LoVo (cell line): ENCODE measurements around the gene YIPF4.
"Not testable (repeated sequence)": the region's sequence is repeated elsewhere in the genome, so short reads cannot be mapped to it uniquely, and the experiment has no call there.

Experiments
- DNase-seq: peaks from one replicate; pipeline ENCODE4 v3.0.0-alpha.2; 2016; ENCODE audit warnings: low spot score

YIPF4 gene

DNA sequence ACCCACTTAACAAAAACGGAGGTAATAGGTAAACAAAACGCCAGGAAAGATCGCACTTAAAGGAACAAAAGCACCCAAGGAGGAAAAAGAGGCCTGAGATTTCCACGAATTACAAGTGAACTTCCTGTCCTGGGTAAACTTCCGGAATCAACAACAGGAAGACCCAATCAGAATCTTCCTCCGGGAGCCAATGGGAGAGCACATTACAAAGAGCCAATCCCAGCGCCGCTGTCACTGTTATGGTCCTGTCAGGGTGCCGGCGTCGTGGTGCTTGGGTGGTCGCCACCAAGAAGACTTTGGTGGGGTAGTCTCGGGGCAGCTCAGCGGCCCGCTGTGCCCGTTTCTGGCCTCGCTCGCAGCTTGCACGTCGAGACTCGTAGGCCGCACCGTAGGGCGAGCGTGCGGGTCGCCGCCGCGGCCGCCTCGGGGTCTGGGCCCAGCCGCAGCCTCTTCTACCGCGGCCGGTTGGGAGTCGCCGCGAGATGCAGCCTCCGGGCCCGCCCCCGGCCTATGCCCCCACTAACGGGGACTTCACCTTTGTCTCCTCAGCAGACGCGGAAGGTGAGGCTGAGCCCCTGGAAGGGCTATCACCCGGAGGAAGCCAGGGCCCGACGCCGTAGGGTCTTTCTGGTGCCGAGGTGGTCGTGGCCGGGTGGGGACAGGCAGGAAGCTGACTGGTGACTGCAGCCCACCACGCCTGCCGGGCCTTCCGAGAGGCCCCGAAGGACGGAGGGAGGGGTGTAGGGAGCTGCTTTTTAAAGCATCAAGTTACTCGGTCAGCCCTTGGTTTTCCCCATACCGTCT is at the start of gene YIPF4:
TSS of gene YIPF4 (plus strand) at position 231 of the 804 bp plus-strand sequence. CDS start at position 483, 252 bp downstream.
- peak; percentile 93 for DNase-seq

DNA sequence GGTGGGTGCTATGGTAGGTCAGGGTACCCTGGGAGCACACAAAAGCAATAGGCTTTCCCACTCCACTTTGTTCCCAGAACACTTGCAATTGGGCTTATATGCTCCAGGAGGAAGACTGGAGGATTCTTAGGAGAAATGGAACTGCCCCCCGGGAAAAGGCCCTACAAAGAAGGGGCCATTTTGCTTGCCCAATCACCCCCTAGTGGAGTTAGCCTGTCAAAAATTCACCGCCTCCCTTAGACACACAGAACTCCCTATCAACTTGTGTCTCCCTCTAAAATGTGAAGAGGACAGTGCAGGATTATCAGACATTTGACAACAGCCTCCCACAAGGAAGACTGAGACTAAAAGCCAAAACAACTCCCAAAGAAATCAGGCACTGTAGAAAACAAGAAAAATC is 49.5 kb upstream of the YIPF4 start:
- no peak for DNase-seq

DNA sequence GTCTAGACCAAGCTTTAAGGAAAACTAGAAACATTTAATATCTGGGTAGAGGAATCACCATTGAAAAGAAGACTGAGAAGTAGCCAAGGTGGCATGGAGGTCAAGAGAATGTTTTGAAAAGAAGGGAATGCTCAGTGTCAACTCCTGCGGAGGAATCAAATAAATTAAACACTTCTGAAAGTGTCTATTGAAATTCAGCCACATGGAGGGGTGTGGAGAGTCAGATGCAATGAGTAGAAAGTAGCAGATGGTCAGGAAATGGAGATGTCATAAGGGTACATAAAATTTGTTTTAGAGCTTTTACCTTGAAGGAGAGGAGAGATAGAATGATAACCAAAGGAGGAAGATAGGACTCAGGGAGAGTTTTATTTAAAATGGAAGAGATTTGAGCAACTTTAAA is 48.1 kb upstream of the YIPF4 start:
- no peak for DNase-seq

DNA sequence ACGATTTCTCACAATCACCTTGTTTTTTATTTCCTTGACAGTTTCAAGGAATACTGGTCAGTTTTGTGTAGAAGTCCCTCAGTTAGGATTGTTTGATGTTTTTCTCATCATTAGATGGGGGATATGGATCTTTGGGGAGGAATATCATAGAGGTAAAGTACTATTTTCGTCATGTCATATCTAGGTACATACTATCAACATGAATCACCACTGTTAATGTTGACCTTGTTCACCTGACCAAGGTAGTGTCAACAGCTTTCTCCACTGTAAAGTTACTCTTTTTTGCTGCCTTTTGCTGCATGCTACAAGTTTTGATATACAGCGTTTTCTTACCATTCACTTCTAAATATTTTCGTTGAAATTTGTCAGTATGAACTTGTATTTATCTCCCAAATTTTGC is 45.7 kb upstream of the YIPF4 start:
- DNase-seq, result no peak

DNA sequence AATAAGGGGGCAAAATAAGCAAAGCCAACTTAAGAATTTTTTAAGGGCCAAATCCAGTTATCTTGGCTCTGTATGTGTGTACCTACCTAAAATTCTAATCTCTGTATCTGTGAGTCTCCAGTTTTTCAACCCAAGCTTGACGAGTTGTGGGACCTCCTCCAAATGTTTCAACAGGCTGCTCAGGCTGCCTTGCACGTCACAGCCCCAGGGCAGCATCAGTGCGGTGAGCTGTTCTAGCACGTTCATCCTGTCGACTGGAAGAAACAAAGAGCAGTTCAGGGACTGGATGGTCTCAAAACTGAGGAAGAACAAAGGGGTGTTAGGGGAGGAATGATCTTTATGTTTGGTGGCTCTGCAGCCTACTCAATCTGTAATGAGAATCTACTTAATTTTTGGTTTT is 42.4 kb upstream of the YIPF4 start:
- DNase-seq, result no peak

DNA sequence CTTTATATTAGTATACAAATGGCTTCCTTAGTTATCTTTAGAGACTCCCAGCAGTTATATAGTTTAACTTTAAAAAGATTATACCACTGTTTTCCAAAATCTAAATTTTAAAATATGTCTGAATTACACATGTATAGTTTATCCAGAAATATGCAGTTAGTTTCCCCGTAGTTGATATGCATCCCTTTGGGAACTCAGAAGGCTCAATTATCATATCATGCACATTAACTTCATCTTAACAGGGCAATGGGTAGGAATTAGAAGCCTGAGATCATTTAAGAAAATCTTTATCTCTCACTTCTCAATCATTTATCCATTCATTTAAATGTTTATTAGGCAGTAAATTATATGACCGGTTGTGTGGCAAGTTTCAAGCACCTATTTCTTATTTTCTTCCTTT is 40.2 kb upstream of the YIPF4 start:
- no peak for DNase-seq

DNA sequence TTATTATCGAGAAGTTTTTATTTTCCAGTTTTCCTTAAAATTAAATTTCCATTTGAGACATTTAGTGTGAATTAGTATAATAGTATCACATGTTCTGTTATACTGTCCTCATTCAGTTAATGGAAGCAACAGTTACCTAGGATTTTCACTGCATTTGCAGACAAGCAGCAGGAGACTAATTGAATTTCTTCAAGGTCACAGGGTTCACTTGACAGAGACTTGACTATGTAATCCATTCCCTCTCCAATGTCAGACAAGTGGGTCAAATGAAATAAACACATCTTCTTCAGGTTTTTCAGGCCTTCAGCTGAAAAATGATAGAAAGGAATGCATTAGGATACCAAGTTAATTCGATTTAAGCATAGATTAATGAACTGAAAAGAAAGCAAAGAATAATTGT is 39.7 kb upstream of the YIPF4 start:
- no peak for DNase-seq

DNA sequence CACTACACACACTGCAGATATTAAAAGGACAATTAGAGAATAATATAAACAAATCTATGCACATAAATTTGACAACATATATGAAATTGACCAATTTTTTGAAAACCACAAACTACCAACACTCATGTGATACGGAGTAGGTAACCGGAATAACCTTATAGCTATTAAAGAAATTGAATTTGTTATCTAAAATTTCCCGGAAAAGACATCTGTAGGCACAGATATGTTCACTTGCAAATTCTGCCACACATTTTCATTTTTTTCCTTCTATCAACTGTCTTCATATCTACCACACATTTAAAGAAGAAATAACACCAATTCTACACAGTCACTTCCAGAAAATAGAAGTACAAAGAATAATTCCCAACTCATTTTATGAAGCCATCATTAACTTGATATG is 35.4 kb upstream of the YIPF4 start:
- no peak for DNase-seq

DNA sequence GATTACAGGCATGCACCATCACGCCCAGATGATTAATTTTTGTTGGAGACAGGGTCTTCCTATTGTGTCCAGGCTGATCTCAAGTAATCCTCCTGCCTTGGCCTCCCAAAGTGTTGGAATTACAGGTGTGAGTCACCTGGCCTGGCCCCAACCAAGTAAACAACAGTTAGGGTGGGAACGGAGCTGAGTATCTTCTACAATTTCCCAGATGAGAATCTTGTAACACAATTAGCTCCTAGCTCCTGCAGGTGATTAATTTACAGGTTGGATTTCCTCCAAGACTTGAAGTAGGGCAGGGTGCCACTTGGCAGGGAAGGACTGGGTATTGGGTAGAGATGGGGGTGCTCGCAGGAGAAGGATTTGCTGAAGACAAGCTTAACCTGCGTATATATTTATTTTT is 30.8 kb upstream of the YIPF4 start:
- DNase-seq, result no peak

DNA sequence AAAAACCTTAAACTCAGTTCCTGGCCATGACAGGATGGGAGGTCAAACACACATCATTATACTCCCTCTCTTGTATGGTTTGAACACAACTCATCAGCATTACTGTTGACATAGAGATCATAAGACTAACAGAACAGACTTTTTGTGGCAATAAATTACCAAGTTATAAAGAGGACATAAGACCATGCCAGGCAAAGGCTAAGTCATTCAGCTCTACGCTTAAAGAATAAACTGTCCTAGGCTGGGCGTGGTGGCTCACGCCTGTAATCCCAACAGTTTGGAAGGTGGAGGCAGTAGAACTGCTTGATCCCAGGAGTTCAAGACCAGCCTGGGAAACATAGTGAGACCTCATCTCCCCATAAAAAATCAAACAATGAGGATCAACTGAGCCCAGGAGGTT is 29.4 kb upstream of the YIPF4 start:
- DNase-seq, result no peak

DNA sequence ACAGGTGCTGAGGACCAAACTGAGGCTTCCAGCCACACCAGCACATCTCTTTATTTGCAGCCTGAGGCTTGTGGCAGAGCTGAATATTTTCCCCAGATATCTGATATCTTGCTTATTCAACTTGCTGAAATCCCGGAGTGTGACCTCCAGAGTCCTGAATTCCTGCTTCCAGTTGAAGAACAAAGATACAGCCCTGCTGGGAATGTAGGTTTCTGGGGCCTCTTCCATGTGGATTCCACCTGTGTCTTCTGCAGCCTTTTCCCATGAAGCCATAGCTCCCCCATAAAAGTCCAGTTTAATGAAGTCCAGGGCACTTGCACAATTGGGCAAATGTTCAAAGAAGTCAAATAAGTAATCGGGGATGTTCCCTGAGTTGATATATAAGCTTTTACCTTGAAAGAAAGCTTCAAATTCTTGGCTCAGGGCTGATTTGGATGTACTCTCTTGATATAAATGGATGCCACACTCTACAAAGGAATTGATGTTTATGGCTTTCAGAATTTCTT is 27.9 kb upstream of the YIPF4 start:
- DNase-seq, result no peak

DNA sequence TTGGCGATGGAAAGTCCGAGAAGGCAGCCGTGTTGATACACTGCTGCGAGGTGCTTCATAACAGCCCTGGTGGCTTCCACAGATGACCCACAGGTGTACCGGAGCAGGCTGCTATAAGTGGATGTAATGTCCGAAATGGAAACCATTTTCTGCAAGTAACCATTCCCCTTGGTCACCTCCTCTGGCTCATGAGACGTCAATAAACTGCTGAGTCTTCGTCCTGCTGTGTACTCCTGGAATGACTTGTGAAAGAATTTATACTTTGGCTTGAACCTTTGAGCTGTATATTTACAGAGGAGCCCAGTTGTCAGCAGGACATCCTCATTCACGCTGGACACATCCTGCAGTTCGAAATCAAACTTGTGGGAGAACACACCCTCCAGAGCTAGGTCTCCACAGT is 27.4 kb upstream of the YIPF4 start:
- no peak for DNase-seq

DNA sequence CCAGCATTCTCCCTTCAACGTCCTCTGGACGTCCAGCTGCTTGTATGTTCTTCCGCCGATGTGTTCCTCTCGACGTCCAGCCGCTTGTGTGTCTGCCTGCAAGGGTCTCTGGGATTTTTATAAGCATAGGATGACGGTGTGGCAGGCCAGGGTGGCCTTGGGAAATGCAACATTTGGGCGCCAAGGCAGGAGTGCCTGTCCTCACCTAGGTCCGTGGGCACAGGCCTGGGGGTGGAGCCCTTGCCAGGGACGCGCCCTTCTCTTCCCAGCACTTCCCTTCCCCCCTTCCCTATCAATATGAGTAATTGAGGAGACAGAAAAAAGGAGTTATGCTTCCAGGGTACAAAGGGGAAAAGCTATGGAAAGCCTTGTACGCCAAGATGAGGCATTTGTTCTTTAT is 19.5 kb upstream of the YIPF4 start:
- no peak for DNase-seq

DNA sequence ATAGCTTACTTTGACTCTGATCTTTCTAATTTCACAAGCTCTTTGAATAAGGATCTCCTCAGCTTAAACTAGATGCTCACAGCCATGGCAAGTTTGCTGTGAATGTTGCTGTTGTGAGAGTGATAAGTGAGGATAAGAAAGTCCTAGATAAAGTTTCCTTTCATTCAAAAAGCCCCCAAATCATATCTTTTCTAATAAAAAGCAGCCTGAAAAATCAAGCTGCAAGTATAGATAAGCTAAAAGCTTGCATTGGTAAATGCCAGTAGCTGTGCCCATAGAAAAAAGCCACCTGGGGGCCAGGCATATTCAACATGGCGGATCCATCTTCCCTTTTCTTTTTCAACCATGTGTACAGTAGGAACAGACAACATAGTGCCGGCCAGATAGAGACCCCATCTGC is 17.3 kb upstream of the YIPF4 start:
- no peak for DNase-seq

DNA sequence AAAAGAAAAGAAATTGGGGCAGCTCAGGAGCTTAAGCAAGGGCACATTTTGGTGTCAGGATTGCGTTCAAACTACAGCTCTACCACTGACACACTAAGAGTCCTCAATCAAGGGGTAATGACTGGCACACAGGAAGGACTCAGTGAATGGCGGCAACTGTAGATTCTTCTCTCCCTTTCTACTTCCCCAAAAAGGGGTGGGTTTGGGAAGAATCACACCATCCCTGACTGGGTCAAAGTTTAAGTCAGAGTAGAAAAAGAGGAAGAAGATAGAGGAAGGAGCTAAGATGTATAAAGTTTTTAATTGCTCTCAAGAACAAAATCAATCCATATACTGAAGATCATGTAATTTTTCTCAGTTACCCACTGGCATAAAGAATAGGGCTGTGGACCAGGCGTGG is 15.6 kb upstream of the YIPF4 start:
- no peak for DNase-seq

DNA sequence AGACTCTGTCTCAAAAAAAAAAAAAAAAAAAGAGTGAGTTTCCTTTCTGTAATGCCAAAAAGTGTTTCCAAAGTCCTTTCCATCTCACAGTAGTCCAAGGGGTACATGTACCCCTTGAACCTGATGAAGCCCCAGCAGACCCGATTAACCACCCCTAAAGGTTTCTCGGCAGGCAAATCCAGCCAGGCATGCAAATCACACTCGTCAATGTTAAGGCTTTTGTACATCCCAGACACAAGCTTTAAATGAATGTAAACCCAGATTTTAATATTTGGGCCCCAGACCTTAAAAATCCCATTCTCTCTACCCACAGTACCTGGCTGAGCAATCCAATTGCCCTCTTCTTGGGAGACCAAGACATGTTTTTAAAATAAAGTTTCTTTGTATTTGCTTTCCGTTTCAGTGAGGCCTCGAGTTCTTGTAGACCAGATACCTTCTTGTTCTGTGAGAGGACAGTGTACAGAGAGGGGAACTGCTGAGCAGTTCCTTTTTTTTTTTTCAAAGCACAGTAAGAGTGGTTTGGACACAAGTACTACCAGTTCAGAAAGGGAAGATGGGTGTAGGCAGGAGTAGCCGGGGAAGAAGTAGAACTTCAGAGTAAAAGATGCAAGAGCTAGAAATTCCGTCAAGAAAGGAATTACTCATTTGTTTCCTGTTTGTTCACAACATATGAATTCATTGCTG is 13.1 kb upstream of the YIPF4 start, which contains the start of gene NLRC4:
TSS of gene NLRC4 (minus strand) at position 465 of the 684 bp plus-strand sequence. CDS start 8,111 bp downstream, outside the sequence.
- no peak for DNase-seq

DNA sequence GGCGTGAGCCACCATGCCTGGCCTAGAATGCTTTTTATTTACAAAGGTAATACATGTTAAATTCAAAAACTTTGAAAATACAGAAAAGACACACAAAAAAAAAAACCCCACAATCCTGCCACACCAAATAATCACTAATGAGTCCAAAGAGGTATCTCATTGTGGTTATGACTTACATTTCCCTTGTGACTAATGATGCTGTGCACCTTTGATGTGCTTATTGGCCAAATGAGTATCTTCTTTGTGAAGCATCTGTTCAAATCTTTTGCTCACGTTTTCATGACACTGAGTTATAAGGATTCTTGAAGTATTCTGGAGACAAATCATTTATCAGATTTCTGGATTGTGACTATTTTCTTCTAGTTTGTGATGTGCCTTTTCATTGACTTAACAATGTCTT is 6.6 kb upstream of the YIPF4 start:
- no peak for DNase-seq

DNA sequence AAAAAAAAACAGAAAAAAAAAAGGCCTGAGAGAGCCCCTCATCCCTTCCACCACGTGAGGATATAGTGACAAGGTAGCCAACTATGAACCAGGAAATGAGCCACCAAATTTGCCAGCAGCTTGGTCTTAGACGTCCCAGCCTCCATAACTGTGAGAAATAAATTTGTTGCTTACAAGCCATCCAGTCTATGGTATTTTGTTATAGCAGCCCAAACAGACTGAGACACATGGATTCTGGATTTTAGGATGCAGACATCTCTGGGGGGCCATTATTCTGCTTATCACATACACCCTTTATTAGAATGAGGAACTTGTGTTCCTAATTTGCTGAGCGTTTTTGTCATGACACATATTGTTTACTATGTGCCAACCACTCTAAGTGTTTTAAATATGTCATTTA is 5.4 kb upstream of the YIPF4 start:
- no peak for DNase-seq

DNA sequence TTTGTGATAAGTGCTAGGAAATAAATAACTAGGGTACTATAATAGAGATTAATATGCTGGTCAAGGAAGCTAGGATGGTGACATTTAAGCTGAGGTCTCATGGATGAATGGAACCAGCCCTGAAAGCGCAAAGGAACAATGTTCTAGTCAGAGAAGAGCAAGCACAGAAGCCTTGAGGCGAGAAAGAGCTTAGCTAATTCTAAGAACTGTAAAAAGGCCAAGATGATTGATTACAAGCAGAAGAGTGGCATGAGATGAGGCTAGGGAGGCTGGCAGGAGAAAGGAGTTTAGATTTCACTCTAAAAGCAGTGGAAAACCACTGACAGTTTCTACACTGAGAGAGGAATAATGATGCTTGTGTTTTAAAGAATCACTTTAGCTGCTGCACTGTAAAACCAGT is 3.4 kb upstream of the YIPF4 start:
- no peak for DNase-seq

DNA sequence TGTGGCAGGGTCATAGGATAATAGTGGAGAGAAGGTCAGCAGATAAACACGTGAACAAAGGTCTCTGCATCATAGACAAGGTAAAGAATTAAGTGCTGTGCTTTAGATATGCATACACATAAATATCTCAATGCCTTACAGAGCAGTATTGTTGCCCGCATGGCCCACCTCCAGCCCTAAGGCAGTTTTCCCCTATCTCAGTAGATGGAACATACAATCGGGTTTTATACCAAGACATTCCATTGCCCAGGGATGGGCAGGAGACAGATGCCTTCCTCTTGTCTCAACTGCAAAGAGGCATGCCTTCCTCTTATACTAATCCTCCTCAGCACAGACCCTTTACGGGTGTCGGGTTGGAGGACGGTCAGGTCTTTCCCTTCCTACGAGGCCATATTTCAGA is 1.9 kb upstream of the YIPF4 start:
- not testable (repeated sequence) for DNase-seq

DNA sequence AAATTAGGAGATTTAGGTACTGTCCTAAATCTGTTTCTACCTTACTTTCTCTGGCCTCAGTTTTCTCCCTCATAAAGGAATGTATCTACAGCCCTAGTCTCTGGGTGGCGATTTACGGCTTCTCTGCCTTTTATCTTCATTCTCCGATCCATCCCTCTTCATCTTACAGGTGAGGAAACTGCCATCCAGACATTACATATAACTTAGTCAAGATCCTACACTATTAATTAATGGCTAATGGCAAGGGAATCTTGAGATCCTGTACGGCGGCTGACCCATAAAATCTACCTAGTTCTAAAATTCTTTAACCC is 386 bp upstream of the YIPF4 start:
- DNase-seq, result no peak

DNA sequence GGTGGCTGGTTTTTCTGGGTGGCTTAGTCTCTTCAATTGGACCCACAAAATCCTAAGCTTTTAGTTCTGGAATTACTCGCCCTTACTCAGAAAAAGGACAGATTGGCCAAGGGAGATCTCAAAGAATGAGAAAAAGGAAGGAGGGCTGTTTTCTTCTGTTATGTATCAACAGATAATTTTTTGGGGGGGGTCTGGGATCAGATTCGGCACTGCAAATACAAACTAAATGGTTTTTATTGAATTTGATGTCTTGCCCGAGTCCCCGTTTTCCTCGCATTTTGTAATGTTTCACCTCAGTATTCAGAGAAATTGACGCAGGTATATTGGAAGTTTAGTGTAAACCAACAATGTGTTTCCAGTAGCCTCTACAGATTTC is 762 bp downstream of the YIPF4 start:
- no peak for DNase-seq

DNA sequence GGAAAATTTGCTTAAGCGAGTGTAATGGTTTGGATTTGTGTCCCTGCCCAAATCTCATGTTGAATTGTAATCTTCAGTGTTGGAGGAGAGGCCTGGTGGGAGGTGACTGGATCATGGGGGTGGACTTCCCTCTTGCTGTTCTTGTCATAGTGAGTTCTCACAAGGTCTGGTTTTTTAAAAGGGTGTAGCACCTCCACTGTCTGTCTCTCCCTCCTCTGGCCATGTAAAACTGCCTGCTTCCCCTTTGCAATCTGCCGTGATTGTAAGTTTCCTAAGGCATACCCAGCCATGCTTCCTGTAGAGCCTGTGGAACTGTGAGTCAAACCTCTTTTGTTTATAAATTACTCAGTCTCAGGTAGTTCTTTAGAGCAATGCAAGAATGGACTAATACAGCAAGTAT is 6.6 kb downstream of the YIPF4 start:
- DNase-seq, result no peak
